ENCODE results near the gene PRR30.

The PRR30 gene

DNA sequence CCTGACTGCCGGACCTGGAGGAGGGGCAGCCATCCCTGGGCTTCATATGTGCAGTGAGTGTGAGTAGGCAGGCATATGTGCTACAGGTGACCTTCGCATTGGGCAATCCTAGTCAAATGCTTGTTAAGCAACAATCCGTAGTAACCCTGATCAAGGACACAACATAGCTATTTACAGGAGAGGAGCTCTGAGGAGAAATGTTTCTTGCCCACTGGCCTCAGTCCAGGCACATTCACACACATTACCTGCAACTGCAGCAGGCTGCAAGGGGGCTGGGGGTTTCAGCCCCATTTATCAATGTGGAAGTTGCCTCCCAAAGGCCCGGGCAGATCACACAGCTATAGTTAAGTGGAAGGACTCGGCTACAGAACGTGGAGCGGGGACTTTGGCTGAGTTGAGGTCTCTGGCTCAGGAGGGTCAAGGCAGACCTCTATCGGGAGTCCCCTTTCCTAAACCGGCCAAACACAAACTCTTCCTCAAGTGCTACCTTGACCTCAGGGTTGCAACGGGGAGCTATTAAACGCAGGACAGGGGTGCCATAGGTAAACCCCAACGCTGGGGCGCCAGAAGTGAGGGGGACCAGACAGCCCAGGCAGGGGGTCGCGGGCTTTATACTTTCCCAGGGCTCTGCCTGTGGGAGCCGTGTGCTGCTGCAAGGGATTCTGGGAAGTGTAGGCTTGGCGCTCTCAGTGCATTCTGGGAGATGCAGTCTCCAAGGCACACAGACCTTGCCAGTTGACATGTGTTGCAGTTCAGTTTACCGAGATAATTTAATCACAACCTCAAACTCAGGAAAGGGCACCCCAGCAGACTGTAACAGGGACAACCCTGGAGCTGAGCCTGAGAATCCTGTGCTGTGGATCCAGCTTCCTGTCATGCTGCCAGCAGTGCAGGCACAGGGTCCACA is 43.2 kb downstream of the PRR30 start:
- DNase-seq: peak in 1 of 2 donors; percentile 59

DNA sequence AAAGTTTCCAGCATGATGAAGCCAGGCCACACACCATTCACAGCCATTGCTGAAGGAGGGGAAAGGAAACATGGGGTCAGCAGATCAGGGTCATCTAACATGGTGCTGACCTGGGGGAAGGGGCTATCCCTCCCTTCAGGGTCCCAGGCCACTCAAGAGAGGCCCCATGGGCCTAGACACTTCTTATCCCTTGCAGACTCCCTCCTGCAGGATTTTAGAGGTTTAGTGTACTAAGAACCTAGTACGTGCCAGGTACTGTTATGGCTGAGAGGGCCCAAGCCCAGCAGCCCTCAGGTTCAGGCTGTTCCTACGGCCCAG is 43.8 kb downstream of the PRR30 start:
- no peak for DNase-seq

DNA sequence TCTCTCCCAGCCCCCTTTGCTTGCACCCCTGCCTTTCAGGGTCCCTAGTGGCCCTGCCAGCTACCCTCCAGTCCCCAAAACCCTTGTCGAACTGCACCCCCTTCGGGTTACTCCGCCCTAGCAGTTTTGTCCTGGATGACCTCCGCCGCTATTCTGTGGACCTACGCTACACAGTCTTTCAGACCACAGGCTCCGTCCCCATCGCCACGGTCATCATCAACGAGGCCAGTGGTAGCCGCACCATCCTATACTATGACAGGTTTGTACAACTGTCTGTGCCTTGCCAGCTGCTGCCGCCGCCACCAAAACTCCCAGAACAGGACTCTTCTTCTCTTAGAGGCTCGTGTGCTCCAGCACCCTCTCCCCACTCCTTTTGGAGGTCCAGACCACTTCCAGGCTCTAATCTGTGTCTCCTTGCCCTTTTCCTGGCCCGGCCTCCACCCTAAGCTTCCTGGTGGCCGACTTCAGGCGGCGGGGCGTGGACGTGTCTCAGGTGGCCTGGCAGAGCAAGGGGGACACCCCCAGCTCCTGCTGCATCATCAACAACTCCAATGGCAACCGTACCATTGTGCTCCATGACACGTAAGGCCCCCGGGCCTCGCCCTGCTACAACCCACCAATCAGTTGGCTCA is 44.7 kb downstream of the PRR30 start:
- no peak for DNase-seq

DNA sequence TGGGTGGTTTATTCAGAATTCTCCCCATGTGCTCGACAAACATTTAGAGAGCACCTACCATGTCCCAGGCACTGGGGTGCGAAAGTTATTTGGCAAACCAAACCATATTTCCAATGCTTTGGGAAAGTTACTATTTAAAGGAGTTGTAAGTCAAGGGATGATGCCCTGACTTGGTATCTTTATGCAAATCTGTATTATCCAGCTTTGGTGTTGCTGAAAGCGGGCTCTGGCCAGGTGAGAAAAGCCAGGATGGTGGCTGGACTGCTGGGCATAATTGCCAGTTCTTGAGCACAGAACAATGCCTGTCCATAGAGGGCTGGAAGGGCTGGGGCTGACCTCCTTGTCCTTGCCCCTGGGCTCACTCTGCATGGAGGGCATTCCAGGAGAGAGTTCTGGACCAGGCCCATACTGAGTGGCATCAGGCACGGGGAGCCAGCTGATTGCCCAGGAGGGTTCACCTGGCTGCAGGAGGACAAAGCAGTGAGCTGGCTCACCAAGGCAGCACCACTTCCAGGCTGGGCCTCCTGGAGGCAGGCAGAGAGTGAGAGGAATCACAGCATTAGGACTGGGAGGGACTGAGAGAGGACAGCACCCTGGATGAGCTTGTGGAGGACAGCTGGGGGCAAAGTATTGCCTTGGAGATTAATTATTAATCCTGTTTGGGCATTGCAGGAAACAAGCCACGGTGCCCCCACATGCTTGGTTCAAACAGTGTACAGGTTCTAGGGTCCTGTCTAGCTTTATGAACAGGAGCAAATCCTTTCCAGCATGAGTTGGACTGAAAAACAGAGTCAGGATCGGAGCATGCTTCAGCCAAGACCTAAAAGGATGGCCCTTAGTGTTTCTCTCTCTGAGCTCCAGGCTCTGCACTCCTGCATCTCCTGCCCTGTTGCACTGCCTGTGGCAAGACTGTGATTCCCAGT is 45.5 kb downstream of the PRR30 start:
- DNase-seq: no peak

DNA sequence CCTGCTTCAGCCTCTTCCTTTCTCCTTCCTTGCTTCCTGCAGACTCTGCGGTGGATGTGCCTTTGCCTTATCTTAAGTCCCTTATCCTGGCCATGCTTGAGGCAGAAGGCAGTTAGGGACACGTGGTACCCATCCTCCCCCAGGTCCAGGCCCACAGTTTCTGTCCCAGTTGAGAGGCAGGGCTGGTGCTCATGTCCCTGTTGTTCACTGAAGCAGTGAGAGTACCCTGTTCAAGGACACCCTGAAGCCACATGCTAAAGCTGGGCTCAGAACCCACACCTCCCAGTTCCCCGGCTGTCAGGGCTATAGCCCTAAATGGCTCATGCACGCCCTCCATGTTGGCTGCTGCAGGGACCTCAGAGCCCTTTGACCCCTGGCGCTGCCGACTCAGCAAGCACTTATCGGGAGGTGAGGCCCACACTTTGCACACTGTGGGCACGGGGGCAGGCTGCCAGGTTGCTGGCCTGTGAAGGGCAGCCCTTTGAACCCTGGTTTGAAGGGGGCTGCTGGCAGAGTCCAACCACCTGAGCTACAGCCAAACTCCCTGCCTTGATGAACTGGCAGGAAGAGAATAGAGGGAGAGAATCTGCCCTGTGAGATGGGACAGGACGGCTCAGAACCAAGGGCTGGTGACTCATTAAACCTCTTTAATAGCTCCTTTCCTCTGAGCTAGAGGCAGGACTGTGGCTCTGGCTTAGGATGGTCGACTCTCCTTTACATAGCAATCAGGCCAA is 46.3 kb downstream of the PRR30 start:
- DNase-seq: no peak

DNA sequence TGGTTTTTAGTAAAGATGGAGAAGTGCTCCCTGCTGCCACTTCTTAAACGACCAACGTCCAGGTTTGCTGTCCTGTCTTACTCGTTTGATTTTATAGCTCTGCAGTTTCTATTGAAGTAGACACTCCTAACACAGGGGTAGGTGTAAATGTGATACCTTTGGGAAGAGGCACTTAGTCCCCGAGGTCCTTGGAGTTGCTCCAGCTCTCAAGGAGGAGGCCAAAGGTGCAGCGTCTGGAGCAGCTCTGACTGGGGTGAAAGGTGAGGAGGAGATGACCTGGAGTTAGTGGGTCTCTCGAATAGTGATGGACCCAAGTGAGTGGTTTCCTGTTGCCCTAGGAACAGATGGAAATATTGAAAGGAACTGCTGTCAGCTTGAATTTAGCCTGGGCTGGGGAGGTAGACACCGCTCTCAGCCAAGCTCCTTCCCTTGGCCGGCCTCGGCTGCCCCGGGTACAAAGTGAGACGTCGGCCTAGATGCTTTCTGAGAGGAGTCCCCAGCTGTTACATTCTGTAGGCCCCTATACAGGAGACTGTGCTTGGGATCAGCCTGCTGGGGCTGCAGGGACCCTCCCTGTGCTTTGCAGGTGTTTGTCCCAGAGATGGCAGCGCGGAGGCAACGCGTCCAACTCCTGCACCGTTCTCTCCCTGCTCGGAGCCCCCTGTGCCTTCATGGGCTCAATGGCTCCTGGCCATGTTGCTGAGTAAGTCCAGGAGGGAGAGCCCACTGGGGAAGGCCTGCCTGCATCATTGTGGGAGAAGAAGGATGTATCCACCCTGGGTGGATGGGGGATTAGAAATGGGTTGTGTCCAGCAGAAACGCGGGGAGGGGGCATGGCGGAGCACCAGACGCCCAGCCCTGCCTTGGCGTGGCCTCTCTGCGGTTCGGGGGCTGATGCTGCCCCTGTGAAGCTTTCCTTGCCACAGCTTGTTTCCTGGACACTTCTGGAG is 47.2 kb downstream of the PRR30 start:
- no peak for DNase-seq

DNA sequence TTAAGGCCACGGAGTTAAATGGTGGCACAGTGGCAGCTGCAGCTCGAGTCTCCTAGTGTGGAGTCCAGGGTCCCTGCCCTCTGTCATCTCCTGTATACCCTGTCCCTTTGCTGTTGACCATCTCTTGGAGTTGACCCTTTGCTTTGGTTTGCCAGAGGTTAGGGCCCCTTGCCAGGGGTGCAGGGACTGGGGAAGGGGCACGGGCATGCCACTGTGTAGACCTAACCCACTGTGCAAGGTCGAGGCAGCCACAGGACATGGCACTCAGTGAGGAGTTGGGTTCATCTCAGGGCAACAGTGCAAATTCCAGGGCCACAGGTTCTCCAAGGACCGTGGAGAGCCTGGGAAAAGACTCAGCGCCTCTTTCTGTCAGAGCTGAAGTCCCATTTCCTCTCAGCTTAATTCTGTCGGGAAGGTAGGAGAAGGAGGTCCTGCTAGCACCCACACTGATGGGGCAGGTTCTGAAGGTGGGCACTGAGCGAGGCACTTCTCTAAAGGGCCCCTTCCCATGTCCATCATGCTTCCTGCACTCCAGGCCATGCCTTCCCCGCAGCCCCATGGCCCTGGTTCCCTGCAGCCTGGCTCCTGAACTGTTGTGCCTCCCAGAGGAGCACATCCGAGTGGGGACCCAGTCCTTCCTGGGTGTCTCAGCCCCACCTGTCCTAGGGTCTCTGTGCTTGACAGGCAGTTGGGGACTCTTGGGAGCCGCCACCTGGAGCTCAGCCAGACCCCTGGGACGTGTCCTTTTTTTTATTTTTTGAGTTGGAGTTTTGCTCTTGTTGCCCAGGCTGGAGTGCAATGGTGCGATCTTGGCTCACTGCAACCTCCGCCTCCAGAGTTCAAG is 49.9 kb downstream of the PRR30 start:
- DNase-seq: no peak

DNA sequence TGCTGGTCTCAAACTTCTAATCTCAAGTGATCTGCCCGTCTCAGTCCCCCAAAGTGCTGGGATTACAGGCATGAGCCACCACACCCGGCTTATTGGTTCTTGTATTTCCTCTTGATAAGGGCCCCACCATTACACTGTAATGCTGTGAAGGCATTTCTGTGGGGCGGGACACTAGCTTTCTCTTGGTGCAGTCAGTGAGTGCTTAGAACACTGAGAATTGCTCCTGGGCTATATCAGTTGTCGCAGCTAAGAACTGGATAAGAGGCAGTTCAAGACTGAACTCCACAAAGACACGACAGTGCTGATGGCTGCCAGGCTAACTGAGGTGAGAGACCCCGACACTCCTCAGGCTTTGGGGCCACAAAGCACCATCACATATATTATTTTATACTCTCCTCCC is 50.6 kb downstream of the PRR30 start:
- no peak for DNase-seq

DNA sequence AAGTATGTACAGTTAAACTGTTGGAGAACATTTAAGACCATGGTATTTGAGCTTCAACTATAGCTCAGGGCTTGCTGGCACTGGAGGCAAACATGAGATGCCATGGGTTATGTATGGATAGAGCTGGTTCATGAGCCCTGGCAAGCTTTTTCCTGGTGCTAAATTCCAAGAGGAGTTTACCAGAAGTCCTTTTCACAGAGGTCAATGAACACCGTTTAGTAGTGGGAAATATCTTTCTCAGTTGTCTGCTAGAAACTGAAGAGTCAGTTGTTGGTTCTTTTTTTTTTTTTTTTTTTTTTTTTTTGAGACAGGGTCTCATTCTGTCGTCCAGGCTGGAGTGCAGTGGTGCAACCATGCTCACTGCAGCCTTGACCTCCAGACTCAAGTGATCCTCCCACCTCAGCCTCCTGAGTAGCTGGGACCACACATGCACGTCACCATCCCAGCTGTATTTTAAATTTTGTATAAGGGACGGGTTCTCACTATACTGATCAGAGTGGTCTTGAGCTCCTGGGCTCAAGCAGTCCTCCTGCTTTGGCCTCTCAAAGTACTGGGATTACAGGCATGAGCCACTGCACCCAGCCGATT is 51.3 kb downstream of the PRR30 start:
- DNase-seq: no peak
